B cell (primary cell): Measurements from ENCODE around the gene BLM. TPM values are rescaled to one million over a fixed set of nuclear protein-coding genes. Genes with fewer than 3 reads are reported as not detected.

Experiments used
- ATAC-seq: fragments of 200-7000 bp; cut with Tn5 transposase; one replicate; pipeline ENCODE4 v1.10.0; 2021; ENCODE audit warnings: low read depth, mild to moderate bottlenecking, moderate number of reproducible peaks, moderate library complexity
- CTCF ChIA-PET: fragments of 350-600 bp; sonication (Branson Sonifier 250); formaldehyde crosslinking; loops from one replicate; lab custom pipeline; 2021; ENCODE audit warnings: antibody characterized with exemption, inconsistent platforms; lab: Charles Lee
- POLR2A ChIA-PET: fragments of 350-600 bp; sonication (Branson Sonifier 250); formaldehyde crosslinking; loops from one replicate; lab custom pipeline; 2021; ENCODE audit warnings: antibody characterized with exemption; lab: Charles Lee
- DNase-seq: peaks from one replicate; pipeline ENCODE4 v3.0.0; 2013
- H2AFZ ChIP-seq: 2 replicates; pipeline ENCODE4 v1.6.1; 2012; ENCODE audit warnings: mild to moderate bottlenecking, low read depth, low read length; ENCODE audit not compliant: insufficient read depth, poor library complexity, severe bottlenecking
- H3K27ac ChIP-seq, 2 donors: 1 replicate in 1 of 2; 2 replicates in 1 of 2; pipeline ENCODE4 v1.5.1; 2012 to 2013; ENCODE audit warnings: low read length in 2 of 2, mild to moderate bottlenecking in 2 of 2, moderate library complexity in 1 of 2
- H3K27me3 ChIP-seq, 4 experiments: fragments of 200-600 bp in 1 of 4; sonication (generic) in 1 of 4; replicated peaks in 1 of 4; 1 replicate in 2 of 4; 2 replicates in 2 of 4; pipeline versions ENCODE4 v1.6.1 to v1.7.0; 2013 to 2016; ENCODE audit warnings: low read length in 3 of 4, mild to moderate bottlenecking in 2 of 4, mixed read lengths in 1 of 4, moderate library complexity in 1 of 4; ENCODE audit not compliant: insufficient read depth in 4 of 4, control insufficient read depth in 3 of 4; ENCODE audit errors: control extremely low read depth in 1 of 4
- H3K36me3 ChIP-seq, 2 experiments: replicated peaks in 1 of 2; 1 replicate in 1 of 2; 2 replicates in 1 of 2; pipeline versions ENCODE4 v1.6.1 to v1.7.1; 2013; ENCODE audit warnings: low read length in 1 of 2; ENCODE audit not compliant: insufficient read depth in 2 of 2, control insufficient read depth in 1 of 2; ENCODE audit errors: control extremely low read depth in 1 of 2, extremely low read depth in 1 of 2
- H3K4me1 ChIP-seq, 2 donors: fragments of 200-600 bp in 1 of 2; sonication (generic) in 1 of 2; 1 replicate in 1 of 2; 2 replicates in 1 of 2; pipeline versions ENCODE4 v1.5.1 to v1.6.1; 2013 to 2017; ENCODE audit warnings: low read length in 2 of 2; ENCODE audit not compliant: control insufficient read depth in 2 of 2, insufficient read depth in 2 of 2
- H3K4me2 ChIP-seq: replicated peaks from 2 replicates; pipeline ENCODE3; 2012; ENCODE audit warnings: mild to moderate bottlenecking, low read depth, low read length; ENCODE audit not compliant: poor library complexity, severe bottlenecking
- H3K4me3 ChIP-seq, 5 experiments: fragments of 200-600 bp in 1 of 5; sonication (generic) in 1 of 5; 1 replicate in 3 of 5; 2 replicates in 2 of 5; pipeline versions ENCODE4 v1.5.1 to v1.7.0; 2011 to 2016; ENCODE audit warnings: low read length in 4 of 5, mild to moderate bottlenecking in 4 of 5, low read depth in 2 of 5, control low read depth in 1 of 5, moderate library complexity in 1 of 5; ENCODE audit not compliant: insufficient read depth in 1 of 5; ENCODE audit errors: control extremely low read depth in 1 of 5, extremely low read depth in 1 of 5
- H3K79me2 ChIP-seq: fragments of 200-600 bp; sonication (generic); one replicate; pipeline ENCODE4 v1.6.0; 2016; ENCODE audit warnings: low read length; ENCODE audit not compliant: control insufficient read depth, insufficient read depth
- H3K9ac ChIP-seq: fragments of 200-600 bp; sonication (generic); 2 replicates; pipeline ENCODE4 v1.6.1; 2017; ENCODE audit warnings: mild to moderate bottlenecking, low read length, moderate library complexity
- H3K9me3 ChIP-seq, 3 donors: one replicate each; pipeline versions ENCODE4 v1.6.1 to v1.7.1; 2013; ENCODE audit warnings: low read length in 2 of 3; ENCODE audit not compliant: control insufficient read depth in 2 of 3, insufficient read depth in 1 of 3; ENCODE audit errors: control extremely low read depth in 1 of 3
- H4K20me1 ChIP-seq: 2 replicates; pipeline ENCODE4 v1.6.0; 2012; ENCODE audit warnings: mild to moderate bottlenecking, low read length; ENCODE audit not compliant: insufficient read depth, control insufficient read depth, poor library complexity, severe bottlenecking
- H3K27ac Mint-ChIP-seq: one replicate; pipeline ENCODE4 v1.8.0; 2021; ENCODE audit warnings: mixed read lengths
- H3K27me3 Mint-ChIP-seq: one replicate; pipeline ENCODE4 v1.8.0; 2021; ENCODE audit warnings: mixed read lengths
- H3K4me1 Mint-ChIP-seq: one replicate; pipeline ENCODE4 v1.8.0; 2021; ENCODE audit warnings: mixed read lengths
- H3K4me3 Mint-ChIP-seq: one replicate; pipeline ENCODE4 v1.8.0; 2021; ENCODE audit warnings: mixed read lengths
- H3K9me3 Mint-ChIP-seq: one replicate; pipeline ENCODE4 v1.8.0; 2022; ENCODE audit warnings: mixed read lengths; ENCODE audit not compliant: insufficient read depth
- CTCF ChIP-seq: fragments of 200-600 bp; IDR thresholded peaks from one replicate; pipeline ENCODE4 v1.8.0; 2022; ENCODE audit warnings: antibody characterized with exemption, mild to moderate bottlenecking
- EZH2 ChIP-seq: IDR thresholded peaks from 2 replicates; pipeline ENCODE4 v1.6.1; 2012; ENCODE audit warnings: borderline replicate concordance, low read depth, mild to moderate bottlenecking, moderate library complexity, low read length; ENCODE audit not compliant: insufficient read depth, poor library complexity, severe bottlenecking
- WGBS: methylation state at CpG from one replicate; pipeline ENCODE4 v1.1.5; 2013; ENCODE audit warnings: missing lambda C conversion rate; ENCODE audit not compliant: insufficient coverage; 5-methylcytosine and 5-hydroxymethylcytosine counted together
- intact Hi-C: fragments of 100-400 bp; cut with micrococcal nuclease; formaldehyde crosslinking; loops from one replicate; pipeline ENCODE4 v1.10.0; 2022
- polyA plus RNA-seq: library from polyadenylated mRNA; depleted of rRNA; stranded (reverse); fragments of >200 nt; gene quantifications from 2 replicates; pipeline ENCODE4 v1.2.3, GENCODE V29; 2012
- total RNA-seq, 2 donors: library from RNA; stranded (reverse); fragments of 120-200 nt in 1 of 2; gene quantifications; 1 replicate in 1 of 2; 2 replicates in 1 of 2; pipeline versions ENCODE4 v1.2.3 to v1.2.4, GENCODE V29; 2013 to 2022

The BLM gene
- total and polyA plus RNA-seq, 2 donors (not counting 1 experiment from before 2014, with no cell fraction given), result 5.2 to 17.4 TPM

GRCh38 chr15:90701048-90701447, 16.1 kb upstream of the BLM start:
- ATAC-seq (no peak), DNase-seq (no peak)
- Mint-ChIP-seq H3K27ac (no peak overlapping the region), H3K27me3 (no peaks in the 10 kb centered on the region), H3K4me3 (no peak overlapping the region), H3K4me1 (no peaks in the 10 kb centered on the region), H3K9me3 (no peaks in the 10 kb centered on the region)
- no peaks in the 10 kb centered on the region for H3K79me2 ChIP-seq
- no peak overlapping the region for H3K9ac ChIP-seq
- no peaks in the 10 kb centered on the region for H3K36me3 ChIP-seq
- H3K27ac ChIP-seq, result no peak overlapping the region
- no peak overlapping the region for H3K4me2 ChIP-seq
- intact Hi-C loops, result no loop called here
- no peak overlapping the region for H3K4me3 ChIP-seq
- no peaks in the 10 kb centered on the region for H4K20me1 ChIP-seq
- WGBS, result 100% methylated on average over 1 of the region's 2 CpGs
- ChIA-PET POLR2A (no interaction called here), CTCF (interaction anchor here (1.0 to 2.1 kb wide), 3 partner anchors 53 to 232 kb away, joined by 3 to 7 read pairs (median 6); partner anchors contain the start of gene HDDC3)
- peaks cover 0 to 12% (median 7%) of the 10 kb centered on the region in 3 donors for H3K9me3 ChIP-seq
- TF ChIP-seq EZH2 (no peak), CTCF (no peak)
- no peaks in the 10 kb centered on the region for H3K4me1 ChIP-seq
- no peak overlapping the region for H2AFZ ChIP-seq
- H3K27me3 ChIP-seq, result no peaks in the 10 kb centered on the region

GRCh38 chr15:90701880-90702630, 15.1 kb upstream of the BLM start:
- no peaks in the 10 kb centered on the region for H3K4me1 Mint-ChIP-seq
- Histone ChIP-seq H3K27ac (no peak overlapping the region), H3K4me1 (no peaks in the 10 kb centered on the region), H3K4me2 (no peak overlapping the region), H3K27me3 (no peaks in the 10 kb centered on the region), H3K9me3 (peaks cover 0 to 12% (median 7%) of the 10 kb centered on the region in 3 donors), H3K36me3 (no peaks in the 10 kb centered on the region), H2AFZ (no peak overlapping the region), H4K20me1 (no peaks in the 10 kb centered on the region), H3K79me2 (no peaks in the 10 kb centered on the region), H3K9ac (no peak overlapping the region), H3K4me3 (no peak overlapping the region)
- no peaks in the 10 kb centered on the region for H3K27me3 Mint-ChIP-seq
- no peak for TF ChIP-seq EZH2
- TF ChIP-seq CTCF, result no peak
- ATAC-seq, result no peak
- H3K27ac Mint-ChIP-seq, result no peak overlapping the region
- no peak overlapping the region for H3K4me3 Mint-ChIP-seq
- intact Hi-C loops, result no loop called here
- no peaks in the 10 kb centered on the region for H3K9me3 Mint-ChIP-seq
- ChIA-PET POLR2A (no interaction called here), CTCF (interaction anchor here (0.6 to 2.1 kb wide), 5 partner anchors 9 to 231 kb away, joined by 3 to 7 read pairs (median 4); partner anchors contain the start of gene HDDC3)
- DNase-seq, result no peak
- WGBS, result 95% methylated on average over 7 of the region's 9 CpGs
